ENCODE data around the gene OR4C3. TPM values are rescaled to one million over a fixed set of nuclear protein-coding genes. Genes with fewer than 3 reads are reported as not detected.
"Not testable (repeated sequence)": the region's sequence is repeated elsewhere in the genome, so short reads cannot be mapped to it uniquely, and the experiment has no call there.

OR4C3 gene
- total RNA-seq, 1 donor from 2014 or later, result not detected

GRCh38 chr11:48354013-48354412 lies 29.3 kb downstream of the OR4C3 start:
- H3K36me3 Mint-ChIP-seq (ENCODE audit: low read depth), result peaks cover 5% of the 10 kb centered on the region
- no peak for DNase-seq (ENCODE audit: low read depth, low spot score)
- H3K4me3 Mint-ChIP-seq, result no peak overlapping the region
- TF ChIP-seq, protein P1, sequence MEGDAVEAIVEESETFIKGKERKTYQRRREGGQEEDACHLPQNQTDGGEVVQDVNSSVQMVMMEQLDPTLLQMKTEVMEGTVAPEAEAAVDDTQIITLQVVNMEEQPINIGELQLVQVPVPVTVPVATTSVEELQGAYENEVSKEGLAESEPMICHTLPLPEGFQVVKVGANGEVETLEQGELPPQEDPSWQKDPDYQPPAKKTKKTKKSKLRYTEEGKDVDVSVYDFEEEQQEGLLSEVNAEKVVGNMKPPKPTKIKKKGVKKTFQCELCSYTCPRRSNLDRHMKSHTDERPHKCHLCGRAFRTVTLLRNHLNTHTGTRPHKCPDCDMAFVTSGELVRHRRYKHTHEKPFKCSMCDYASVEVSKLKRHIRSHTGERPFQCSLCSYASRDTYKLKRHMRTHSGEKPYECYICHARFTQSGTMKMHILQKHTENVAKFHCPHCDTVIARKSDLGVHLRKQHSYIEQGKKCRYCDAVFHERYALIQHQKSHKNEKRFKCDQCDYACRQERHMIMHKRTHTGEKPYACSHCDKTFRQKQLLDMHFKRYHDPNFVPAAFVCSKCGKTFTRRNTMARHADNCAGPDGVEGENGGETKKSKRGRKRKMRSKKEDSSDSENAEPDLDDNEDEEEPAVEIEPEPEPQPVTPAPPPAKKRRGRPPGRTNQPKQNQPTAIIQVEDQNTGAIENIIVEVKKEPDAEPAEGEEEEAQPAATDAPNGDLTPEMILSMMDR (conservative IDR thresholded peaks at IDR 0.05), result no peak
- no peak overlapping the region for H3K27ac Mint-ChIP-seq (ENCODE audit: unreplicated experiment)
- H3K4me1 Mint-ChIP-seq, result no peaks in the 10 kb centered on the region
- no peaks in the 10 kb centered on the region for H3K27me3 Mint-ChIP-seq (ENCODE audit: low read depth)
- peaks cover 25% of the 10 kb centered on the region for H3K9me3 Mint-ChIP-seq

DNA sequence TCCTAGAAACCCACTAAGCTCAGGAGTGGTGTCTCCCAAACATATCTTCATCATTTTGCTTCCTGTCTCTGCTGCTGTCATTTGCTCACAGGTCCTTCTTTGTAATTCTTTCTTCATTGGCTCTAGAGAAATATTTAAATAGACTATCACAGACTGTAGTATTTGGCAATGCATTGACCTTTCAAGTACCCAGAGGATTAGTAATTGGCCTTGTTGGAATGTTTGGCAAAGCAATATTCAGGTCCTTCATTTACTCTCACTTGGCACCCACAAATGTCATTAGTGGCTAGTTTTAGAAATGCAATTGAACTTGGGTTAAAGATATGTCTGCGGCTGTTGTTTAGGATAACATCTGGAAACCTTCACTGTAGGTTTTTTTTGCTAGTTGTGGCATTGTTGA lies 30.0 kb downstream of the OR4C3 start:
- Mint-ChIP-seq H3K9me3 (peaks cover 27% of the 10 kb centered on the region), H3K27ac (ENCODE audit: unreplicated experiment) (no peak overlapping the region), H3K27me3 (ENCODE audit: low read depth) (no peaks in the 10 kb centered on the region), H3K4me1 (no peaks in the 10 kb centered on the region), H3K4me3 (no peak overlapping the region), H3K36me3 (ENCODE audit: low read depth) (peaks cover 7% of the 10 kb centered on the region)
- DNase-seq (ENCODE audit: low read depth, low spot score), result no peak
- TF ChIP-seq, protein P1 (conservative IDR thresholded peaks at IDR 0.05), result no peak

DNA sequence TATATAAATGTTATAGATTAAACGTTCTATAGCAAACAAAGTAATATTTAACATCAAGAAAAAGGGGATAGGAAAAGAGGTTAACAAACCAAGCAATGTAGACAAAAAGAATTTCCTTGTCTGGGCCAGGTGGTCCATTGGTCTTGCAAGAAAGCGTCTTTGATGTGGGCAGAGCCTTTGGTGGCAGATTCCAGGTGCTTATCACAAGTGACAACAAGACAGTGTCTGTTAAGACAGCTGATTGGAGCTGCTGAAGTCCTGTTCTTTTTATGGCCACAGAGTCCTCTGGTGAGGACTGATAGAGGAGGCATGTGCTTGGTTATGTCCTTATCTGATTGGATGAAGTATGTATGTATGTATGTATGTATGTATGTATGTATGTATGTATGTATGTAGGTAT lies 36.6 kb downstream of the OR4C3 start:
- Mint-ChIP-seq H3K9me3 (peaks cover 33% of the 10 kb centered on the region), H3K36me3 (ENCODE audit: low read depth) (peaks cover 12% of the 10 kb centered on the region)
- not testable (repeated sequence) for H3K4me1 Mint-ChIP-seq; H3K27ac Mint-ChIP-seq (ENCODE audit: unreplicated experiment); H3K27me3 Mint-ChIP-seq (ENCODE audit: low read depth); DNase-seq (ENCODE audit: low read depth, low spot score); H3K4me3 Mint-ChIP-seq

DNA sequence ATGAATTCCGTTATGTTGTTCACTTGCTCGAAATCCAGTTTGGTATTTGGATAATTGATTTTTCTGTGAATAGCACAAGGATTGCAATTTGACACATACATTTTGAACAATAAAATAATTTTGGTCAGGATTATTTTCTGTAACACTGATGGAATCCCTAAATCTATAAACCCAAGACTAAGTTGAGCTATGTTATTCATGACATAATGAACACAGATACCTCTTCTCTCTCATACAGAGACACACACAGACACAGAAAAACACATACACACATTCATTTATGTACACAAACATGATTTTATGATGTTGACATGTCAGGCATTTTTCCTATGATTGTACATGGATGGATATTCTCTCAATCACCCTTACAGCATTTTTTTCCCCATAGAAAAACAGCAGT lies 41.6 kb downstream of the OR4C3 start, which contains the start of gene OR4C5:
OR4C5 (minus strand) TSS at position 101 of the 400 bp plus-strand sequence; CDS start at position 101, 0 bp downstream.
- DNase-seq (ENCODE audit: low read depth, low spot score), result no peak
- TF ChIP-seq, protein P1 (conservative IDR thresholded peaks at IDR 0.05), result no peak
- Mint-ChIP-seq H3K4me1 (no peaks in the 10 kb centered on the region), H3K27me3 (ENCODE audit: low read depth) (no peaks in the 10 kb centered on the region), H3K4me3 (no peak within 1 kb of the TSS), H3K9me3 (peaks cover 21% of the 10 kb centered on the region), H3K36me3 (ENCODE audit: low read depth) (peaks cover 3% of the 10 kb centered on the region), H3K27ac (ENCODE audit: unreplicated experiment) (no peak within 1 kb of the TSS)

Other genes starting within 250 kb of the OR4C3 start
- gene OR4B1, start 108.1 kb upstream of the OR4C3 start, total RNA-seq, result not detected in 2 replicates
- not detected in 2 replicates for gene OR4X2, start 79.8 kb upstream of the OR4C3 start, total RNA-seq
- gene OR4X1, start 61.1 kb upstream of the OR4C3 start, total RNA-seq, result not detected in 2 replicates
- not detected in 2 replicates for gene OR4S1, start 18.7 kb upstream of the OR4C3 start, total RNA-seq
- gene OR4C5, start 41.5 kb downstream of the OR4C3 start, total RNA-seq, result not detected in 2 replicates
- gene OR4A47, start 163.9 kb downstream of the OR4C3 start, total RNA-seq, result not detected in 2 replicates

Data from neural crest cell (in vitro differentiated cells).